ENCODE data around the gene NEK9. TPM values are rescaled to one million over a fixed set of nuclear protein-coding genes. Genes with fewer than 3 reads are reported as not detected.

The NEK9 gene
- polyA plus RNA-seq, 1 donor from 2014 or later: 9.4 TPM

GRCh38 chr14:75140620-75141019 lies 13.8 kb upstream of the NEK9 start:
- no peaks in the 10 kb centered on the region for H3F3A ChIP-seq (ENCODE audit: insufficient read depth, low read length, poor library complexity, severe bottlenecking)
- no peaks in the 10 kb centered on the region for H4K20me1 ChIP-seq (ENCODE audit: insufficient read depth)

GRCh38 chr14:75139185-75139584 lies 12.3 kb upstream of the NEK9 start:
- H3K4me2 ChIP-seq (ENCODE audit: low read length): no peak overlapping the region
- H3K9me3 ChIP-seq (ENCODE audit: low read length): no peaks in the 10 kb centered on the region
- no peaks in the 10 kb centered on the region for H3K9me2 ChIP-seq (ENCODE audit: insufficient read depth, low read length)
- H3K36me3 ChIP-seq (ENCODE audit: insufficient read depth, low read length): peaks cover 6% of the 10 kb centered on the region
- H3K27ac ChIP-seq (ENCODE audit: low read length): no peak overlapping the region
- H2AFZ ChIP-seq (ENCODE audit: low read depth, low read length): no peak overlapping the region
- H3F3A ChIP-seq (ENCODE audit: insufficient read depth, low read length, poor library complexity, severe bottlenecking): no peaks in the 10 kb centered on the region
- H4K20me1 ChIP-seq (ENCODE audit: insufficient read depth): no peaks in the 10 kb centered on the region
- H3K79me2 ChIP-seq (replicated peaks; ENCODE audit: insufficient read depth, low read length): no peaks in the 10 kb centered on the region
- H3K9ac ChIP-seq (ENCODE audit: low read length): no peak overlapping the region
- TF ChIP-seq TAF1 (IDR thresholded peaks at IDR 0.05; ENCODE audit: low read depth) (no peak), CTCF (IDR thresholded peaks at IDR 0.05; ENCODE audit: poor library complexity, severe bottlenecking) (no peak), EP300 (conservative IDR thresholded peaks at IDR 0.05; ENCODE audit: poor library complexity, severe bottlenecking) (no peak), POLR2AphosphoS5 (IDR thresholded peaks at IDR 0.05) (no peak), MXI1 (conservative IDR thresholded peaks at IDR 0.05; ENCODE audit: poor library complexity, severe bottlenecking) (no peak), REST (IDR thresholded peaks at IDR 0.05; ENCODE audit: borderline replicate concordance) (no peak), RAD21 (conservative IDR thresholded peaks at IDR 0.05) (no peak), EZH2 (IDR thresholded peaks at IDR 0.05; ENCODE audit: borderline replicate concordance, insufficient read depth, low read length, poor library complexity, severe bottlenecking) (no peak), SMC3 (conservative IDR thresholded peaks at IDR 0.05; ENCODE audit: poor library complexity) (no peak)
- no peak overlapping the region for H3K4me3 ChIP-seq (ENCODE audit: low read length)
- no peaks in the 10 kb centered on the region for H3K27me3 ChIP-seq (ENCODE audit: insufficient read depth, low read depth, low read length)

More at GRCh38 chr14:75140620-75141019, 13.8 kb upstream of the NEK9 start:
- H3K9me3 ChIP-seq (ENCODE audit: low read length): no peaks in the 10 kb centered on the region
- H3K9ac ChIP-seq (ENCODE audit: low read length): no peak overlapping the region
- H3K36me3 ChIP-seq (ENCODE audit: insufficient read depth, low read length): no peaks in the 10 kb centered on the region
- TF ChIP-seq RAD21 (conservative IDR thresholded peaks at IDR 0.05): no peak
- no peak for TF ChIP-seq POLR2AphosphoS5 (IDR thresholded peaks at IDR 0.05)
- TF ChIP-seq CTCF (IDR thresholded peaks at IDR 0.05; ENCODE audit: poor library complexity, severe bottlenecking): no peak
- no peak for TF ChIP-seq REST (IDR thresholded peaks at IDR 0.05; ENCODE audit: borderline replicate concordance)
- H3K27me3 ChIP-seq (ENCODE audit: insufficient read depth, low read depth, low read length): no peaks in the 10 kb centered on the region
- no peak overlapping the region for H2AFZ ChIP-seq (ENCODE audit: low read depth, low read length)
- no peaks in the 10 kb centered on the region for H3K9me2 ChIP-seq (ENCODE audit: insufficient read depth, low read length)
- no peak overlapping the region for H3K27ac ChIP-seq (ENCODE audit: low read length)
- no peaks in the 10 kb centered on the region for H3K79me2 ChIP-seq (replicated peaks; ENCODE audit: insufficient read depth, low read length)
- no peak overlapping the region for H3K4me2 ChIP-seq (ENCODE audit: low read length)
- no peak overlapping the region for H3K4me3 ChIP-seq (ENCODE audit: low read length)

Measured in neural cell (in vitro differentiated cells).